GM23248 (cell line): ENCODE measurements around the gene SLC2A1.

ENCODE experiments used
- EZH2 ChIP-seq: fragments of 200-600 bp; sonication (generic); IDR thresholded peaks from 2 replicates; pipeline ENCODE4 v1.6.1; 2018; ENCODE audit warnings: antibody characterized with exemption, mild to moderate bottlenecking; ENCODE audit not compliant: insufficient read depth, poor library complexity, severe bottlenecking
- EZH2phosphoT487 ChIP-seq: fragments of 200-600 bp; sonication (generic); IDR thresholded peaks from 2 replicates; pipeline ENCODE4 v1.6.1; 2018; ENCODE audit warnings: antibody characterized with exemption, moderate library complexity, mild to moderate bottlenecking, low read depth; ENCODE audit not compliant: insufficient read depth

DNA sequence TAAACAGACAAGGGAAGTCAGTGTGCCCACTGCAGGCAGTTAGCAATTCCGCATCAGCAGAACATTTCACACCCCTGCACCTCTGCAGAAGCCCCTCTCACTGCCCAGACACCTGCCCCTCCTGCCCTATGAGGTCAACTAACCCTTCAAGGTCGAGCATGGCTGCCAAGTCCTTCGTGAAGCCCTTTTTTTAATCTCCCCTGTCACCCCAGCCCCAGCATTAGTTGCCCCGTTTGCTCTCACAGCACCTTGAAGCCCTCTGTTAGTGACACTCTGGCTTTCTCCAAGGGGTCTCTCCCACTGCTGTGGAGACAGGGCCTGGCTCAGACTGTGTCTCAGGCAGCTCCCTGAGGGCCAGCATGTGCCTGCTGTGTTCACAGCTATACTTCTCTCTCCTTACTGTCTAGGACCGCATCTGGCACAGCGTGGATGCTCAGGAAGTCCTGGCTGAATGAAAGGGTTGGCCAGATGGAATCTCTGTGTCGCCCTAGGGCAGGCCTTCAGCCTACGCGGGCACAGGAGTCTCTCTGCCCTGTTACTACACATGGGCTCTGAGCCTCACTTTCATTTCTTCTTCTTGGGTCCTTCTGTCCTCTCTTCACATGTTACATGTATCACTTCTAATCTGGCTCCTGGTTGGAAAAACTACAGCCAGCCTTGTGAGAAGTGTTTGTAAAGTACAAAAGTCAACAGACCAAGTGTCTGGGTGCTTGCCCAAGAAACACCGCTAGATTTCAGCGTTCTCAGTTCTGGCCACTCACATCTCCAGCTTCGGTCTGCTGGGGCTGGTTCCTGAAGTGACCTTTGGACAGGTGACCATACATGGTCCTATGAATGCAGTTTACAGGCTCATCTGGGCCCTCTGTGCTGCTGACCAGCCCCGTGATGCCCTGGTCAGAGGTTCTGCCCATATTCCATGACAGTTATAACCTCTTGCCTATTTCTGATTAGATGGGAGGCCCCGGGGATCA lies 19.7 kb downstream of the SLC2A1 start:
- no peak for TF ChIP-seq EZH2phosphoT487
- TF ChIP-seq EZH2: no peak
